ENCODE results near the gene RPTN.

Gene RPTN

DNA sequence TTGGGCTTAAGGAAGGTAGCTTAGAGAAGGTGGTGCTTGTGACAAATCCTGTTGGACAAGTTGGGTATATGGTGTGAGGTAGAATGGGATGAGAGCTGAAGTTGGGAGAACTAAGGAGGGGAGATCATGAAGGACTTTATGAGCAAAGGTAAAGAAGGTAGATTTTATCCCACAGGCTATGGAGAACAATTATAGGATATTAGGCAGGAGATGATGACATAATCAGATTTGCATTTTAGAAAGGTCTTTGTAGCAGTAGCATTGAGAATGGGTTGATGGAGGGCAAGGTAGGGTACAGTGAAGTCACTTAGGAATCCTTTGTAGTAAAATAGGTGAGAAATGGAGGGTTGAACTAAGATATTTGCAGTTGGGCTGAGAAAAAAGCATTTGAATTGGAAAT lies 28.8 kb downstream of the RPTN start:
- TF ChIP-seq, protein P1, sequence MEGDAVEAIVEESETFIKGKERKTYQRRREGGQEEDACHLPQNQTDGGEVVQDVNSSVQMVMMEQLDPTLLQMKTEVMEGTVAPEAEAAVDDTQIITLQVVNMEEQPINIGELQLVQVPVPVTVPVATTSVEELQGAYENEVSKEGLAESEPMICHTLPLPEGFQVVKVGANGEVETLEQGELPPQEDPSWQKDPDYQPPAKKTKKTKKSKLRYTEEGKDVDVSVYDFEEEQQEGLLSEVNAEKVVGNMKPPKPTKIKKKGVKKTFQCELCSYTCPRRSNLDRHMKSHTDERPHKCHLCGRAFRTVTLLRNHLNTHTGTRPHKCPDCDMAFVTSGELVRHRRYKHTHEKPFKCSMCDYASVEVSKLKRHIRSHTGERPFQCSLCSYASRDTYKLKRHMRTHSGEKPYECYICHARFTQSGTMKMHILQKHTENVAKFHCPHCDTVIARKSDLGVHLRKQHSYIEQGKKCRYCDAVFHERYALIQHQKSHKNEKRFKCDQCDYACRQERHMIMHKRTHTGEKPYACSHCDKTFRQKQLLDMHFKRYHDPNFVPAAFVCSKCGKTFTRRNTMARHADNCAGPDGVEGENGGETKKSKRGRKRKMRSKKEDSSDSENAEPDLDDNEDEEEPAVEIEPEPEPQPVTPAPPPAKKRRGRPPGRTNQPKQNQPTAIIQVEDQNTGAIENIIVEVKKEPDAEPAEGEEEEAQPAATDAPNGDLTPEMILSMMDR (IDR thresholded peaks at IDR 0.05) = no peak
- H3K27ac ChIP-seq = no peak overlapping the region
- no peak for DNase-seq (ENCODE audit: low spot score)
- H3K4me3 ChIP-seq = no peak overlapping the region

DNA sequence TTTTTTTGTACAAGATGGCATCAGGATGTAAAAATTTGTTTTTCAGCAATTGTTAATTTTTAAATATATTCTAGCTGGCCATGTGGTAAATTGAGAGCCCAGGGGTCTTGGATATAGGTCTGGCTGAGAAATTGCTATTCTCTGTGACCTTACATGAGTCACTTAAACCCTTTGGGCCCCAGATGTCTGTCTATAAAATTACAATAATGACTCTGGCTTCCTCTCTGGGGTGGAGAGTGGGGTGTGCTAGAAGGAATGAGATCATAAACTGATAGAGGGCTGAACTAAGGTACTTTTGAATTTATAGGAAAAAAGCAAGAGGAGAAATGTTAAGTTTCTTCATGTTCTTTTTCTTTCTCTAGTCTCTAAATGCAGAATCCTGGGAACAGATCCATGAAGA lies 31.4 kb downstream of the RPTN start:
- no peak for DNase-seq (ENCODE audit: low spot score)
- TF ChIP-seq, protein P1 (IDR thresholded peaks at IDR 0.05) = no peak
- Histone ChIP-seq H3K4me3 (no peak overlapping the region), H3K27ac (no peak overlapping the region)

DNA sequence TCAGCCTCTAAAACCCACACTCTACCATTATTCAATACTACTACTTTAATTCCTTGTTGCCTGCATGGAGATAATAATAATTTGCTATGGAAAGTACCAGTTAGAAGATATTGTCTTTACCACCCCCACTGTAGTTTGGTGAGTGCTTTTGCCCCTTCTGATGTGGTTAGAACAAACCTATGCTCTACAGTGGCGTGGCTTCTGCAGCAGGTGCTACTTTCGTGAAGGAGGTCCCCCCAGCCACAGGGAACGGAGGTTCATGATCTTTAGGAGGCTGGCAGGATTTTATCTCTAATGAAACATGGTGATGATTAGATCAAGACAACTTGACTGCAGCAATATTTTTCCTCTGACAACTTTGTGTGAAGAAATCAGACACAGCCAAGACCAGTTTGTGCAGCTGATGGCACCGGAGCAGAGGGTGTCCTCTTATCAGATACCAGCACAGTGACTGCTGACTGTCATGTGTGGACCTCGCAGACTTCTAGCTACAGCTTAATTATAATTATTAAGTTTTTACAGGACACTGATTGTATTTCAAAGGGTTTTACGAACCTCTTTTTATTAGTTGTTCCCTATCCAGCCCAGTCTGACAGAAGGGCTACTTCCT lies 33.1 kb downstream of the RPTN start:
- Histone ChIP-seq H3K4me3 (no peak overlapping the region), H3K27ac (no peak overlapping the region)
- DNase-seq (ENCODE audit: low spot score) = no peak
- TF ChIP-seq, protein P1 (IDR thresholded peaks at IDR 0.05) = no peak

DNA sequence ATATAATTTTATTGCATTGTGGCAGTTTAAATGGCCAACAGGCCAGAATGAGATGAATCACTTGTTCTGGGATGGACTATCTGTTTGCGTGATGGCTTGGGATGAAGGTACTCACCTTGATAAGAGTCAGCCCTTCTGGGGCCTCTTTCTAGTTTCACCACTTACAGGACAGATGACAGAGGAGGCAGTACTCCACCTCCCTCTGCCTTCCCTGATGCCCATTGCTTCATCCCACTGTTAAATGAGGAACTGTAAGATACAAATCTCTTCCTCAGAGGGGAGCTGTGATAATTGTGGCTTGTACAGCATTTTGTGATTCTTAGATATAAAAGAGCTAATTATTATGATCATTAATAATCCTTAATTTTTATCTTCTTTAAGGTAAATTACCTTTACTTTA lies 40.1 kb downstream of the RPTN start:
- H3K4me3 ChIP-seq = no peak overlapping the region
- TF ChIP-seq, protein P1 (IDR thresholded peaks at IDR 0.05) = no peak
- DNase-seq (ENCODE audit: low spot score) = no peak
- no peak overlapping the region for H3K27ac ChIP-seq

DNA sequence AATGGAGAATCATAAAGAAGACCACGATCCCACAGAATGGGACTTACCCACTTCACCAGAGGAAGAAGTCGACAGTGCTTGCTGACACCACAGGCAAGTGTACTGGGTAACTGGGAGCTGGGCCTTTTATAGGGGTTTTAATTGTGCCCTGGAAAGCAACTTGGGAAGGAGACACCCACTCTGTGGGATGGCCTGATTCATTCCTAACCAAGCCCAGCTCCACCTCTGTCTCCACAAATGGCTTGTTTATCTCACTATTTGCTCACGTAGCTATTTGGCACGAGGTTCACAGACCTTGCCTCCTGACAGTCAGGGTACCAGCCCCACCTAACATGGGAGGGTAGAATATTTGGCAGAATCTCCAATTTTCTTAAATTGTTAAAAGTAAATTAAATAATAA lies 43.7 kb downstream of the RPTN start, which contains the start of gene TCHH:
Gene TCHH, minus strand, starts transcription at position 101 of the 400 bp plus-strand sequence. CDS start 1,364 bp downstream, outside the sequence.
- no peak within 1 kb of the TSS for H3K27ac ChIP-seq
- no peak for DNase-seq (ENCODE audit: low spot score)
- TF ChIP-seq, protein P1 (IDR thresholded peaks at IDR 0.05) = no peak
- no peak within 1 kb of the TSS for H3K4me3 ChIP-seq

DNA sequence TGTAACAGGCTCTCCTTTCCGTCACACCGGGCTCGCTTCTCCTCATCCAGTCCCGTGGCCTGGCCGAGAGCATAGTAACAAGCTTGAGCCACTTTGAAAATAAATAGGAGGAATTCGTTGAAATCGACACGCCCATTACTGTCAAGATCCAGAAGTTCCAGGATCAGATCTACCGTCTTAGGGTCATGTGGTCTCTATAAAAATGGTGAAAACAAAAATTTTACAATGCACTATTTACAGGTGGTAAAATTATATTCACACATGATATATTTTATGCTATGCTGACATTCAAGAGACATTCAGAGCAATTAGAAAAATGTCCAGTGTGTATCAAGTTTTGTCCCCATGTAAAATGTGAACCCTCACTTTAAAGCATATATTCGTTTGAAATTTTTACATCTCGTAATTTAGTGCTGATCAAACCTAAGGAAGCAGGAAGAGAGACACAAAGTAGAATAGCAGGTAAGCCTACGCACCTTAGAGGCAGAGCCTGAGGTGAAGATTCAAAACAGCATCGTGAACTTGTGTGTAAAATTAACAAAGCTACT lies 46.1 kb downstream of the RPTN start:
- H3K27ac ChIP-seq = no peak overlapping the region
- H3K4me3 ChIP-seq = no peak overlapping the region
- no peak for DNase-seq (ENCODE audit: low spot score)
- TF ChIP-seq, protein P1 (IDR thresholded peaks at IDR 0.05) = no peak
